Transverse colon (tissue), 4 donors: ENCODE results near the gene CCNG2. TPM values are rescaled to one million over a fixed set of nuclear protein-coding genes. Genes with fewer than 3 reads are reported as not detected.

ENCODE experiments used
- DNase-seq: peaks from one replicate; pipeline ENCODE4 v3.0.0-alpha.2; 2019
- H3K27ac ChIP-seq, 4 donors: fragments of 200-600 bp; sonication (generic); 2 replicates each; pipeline ENCODE4 v1.5.1; 2016 to 2018; ENCODE audit warnings: inconsistent platforms in 4 of 4
- H3K27me3 ChIP-seq: fragments of 200-600 bp; sonication (generic); 2 replicates; pipeline ENCODE4 v1.5.1; 2017; ENCODE audit warnings: inconsistent platforms
- H3K36me3 ChIP-seq, 4 donors: fragments of 200-600 bp; sonication (generic); 2 replicates each; pipeline ENCODE4 v1.5.1; 2017 to 2019; ENCODE audit warnings: inconsistent platforms in 4 of 4
- H3K4me1 ChIP-seq, 4 donors: fragments of 200-600 bp; sonication (generic); 2 replicates each; pipeline ENCODE4 v1.5.1; 2017 to 2020; ENCODE audit warnings: inconsistent platforms in 4 of 4
- H3K4me3 ChIP-seq, 4 donors: fragments of 200-600 bp; sonication (generic); 1 replicate in 1 of 4; 2 replicates in 3 of 4; pipeline versions ENCODE4 v1.5.1 to v1.6.1; 2017 to 2019; ENCODE audit warnings: inconsistent platforms in 4 of 4
- H3K9me3 ChIP-seq, 2 donors: fragments of 200-600 bp; sonication (generic); 2 replicates each; pipeline ENCODE4 v1.5.1; 2017 to 2019; ENCODE audit warnings: inconsistent platforms in 2 of 2
- EP300 ChIP-seq: sonication (generic); formaldehyde crosslinking; IDR thresholded peaks from one replicate; pipeline ENCODE4 v1.6.1; 2017; ENCODE audit warnings: antibody characterized with exemption, low read depth
- POLR2A ChIP-seq: fragments of 450-650 bp; IDR thresholded peaks from one replicate; pipeline ENCODE4 v1.6.1; 2016; ENCODE audit warnings: antibody characterized with exemption, mild to moderate bottlenecking, moderate library complexity
- POLR2AphosphoS5 ChIP-seq, 3 donors: sonication (generic); formaldehyde crosslinking; IDR thresholded peaks; one replicate each; pipeline ENCODE4 v1.6.1; 2016; ENCODE audit warnings: antibody characterized with exemption in 3 of 3
- WGBS, 2 donors: methylation state at CpG; one replicate each; pipeline ENCODE4 v1.1.5; 2018; ENCODE audit warnings: low coverage in 1 of 2; 5-methylcytosine and 5-hydroxymethylcytosine counted together
- in situ Hi-C, 4 donors: fragments of 200-750 bp; cut with MboI; loops; one replicate each; pipeline versions ENCODE4 v1.15.0 to v1.15.1; 2017; ENCODE audit warnings: low sequenced_read_pairs in 3 of 4, low pct_ligation_motif_present in 1 of 4, low pct_unique_long_range_greater_than_20kb in 1 of 4
- intact Hi-C: fragments of 100-400 bp; cut with DNase I; formaldehyde crosslinking; loops from one replicate; pipeline ENCODE4 v1.15.1; 2023; ENCODE audit warnings: low total_unique reads
- total RNA-seq, 4 donors: library from RNA; depleted of rRNA; stranded (reverse); fragments of >200 nt; gene quantifications; one replicate each; pipeline ENCODE4 v1.1.0, GENCODE V29; 2016
- TF ChIP-seq, protein P1 (sequence below), 5 experiments: fragments of 200-600 bp in 3 of 5; fragments of 450-650 bp in 2 of 5; sonication (generic) in 3 of 5; IDR thresholded peaks; 1 replicate in 2 of 5; 2 replicates in 3 of 5; pipeline ENCODE4 v1.5.1; 2016 to 2017; ENCODE audit warnings: antibody characterized with exemption in 5 of 5, inconsistent platforms in 3 of 5, mild to moderate bottlenecking in 2 of 5, moderate library complexity in 1 of 5

The CCNG2 gene, protein sequence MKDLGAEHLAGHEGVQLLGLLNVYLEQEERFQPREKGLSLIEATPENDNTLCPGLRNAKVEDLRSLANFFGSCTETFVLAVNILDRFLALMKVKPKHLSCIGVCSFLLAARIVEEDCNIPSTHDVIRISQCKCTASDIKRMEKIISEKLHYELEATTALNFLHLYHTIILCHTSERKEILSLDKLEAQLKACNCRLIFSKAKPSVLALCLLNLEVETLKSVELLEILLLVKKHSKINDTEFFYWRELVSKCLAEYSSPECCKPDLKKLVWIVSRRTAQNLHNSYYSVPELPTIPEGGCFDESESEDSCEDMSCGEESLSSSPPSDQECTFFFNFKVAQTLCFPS
- total RNA-seq, result 100 to 1,000 TPM in 1 of 4 donors, 10 to 100 TPM in 3; 55.4 to 114 (median 79.4) TPM

DNA sequence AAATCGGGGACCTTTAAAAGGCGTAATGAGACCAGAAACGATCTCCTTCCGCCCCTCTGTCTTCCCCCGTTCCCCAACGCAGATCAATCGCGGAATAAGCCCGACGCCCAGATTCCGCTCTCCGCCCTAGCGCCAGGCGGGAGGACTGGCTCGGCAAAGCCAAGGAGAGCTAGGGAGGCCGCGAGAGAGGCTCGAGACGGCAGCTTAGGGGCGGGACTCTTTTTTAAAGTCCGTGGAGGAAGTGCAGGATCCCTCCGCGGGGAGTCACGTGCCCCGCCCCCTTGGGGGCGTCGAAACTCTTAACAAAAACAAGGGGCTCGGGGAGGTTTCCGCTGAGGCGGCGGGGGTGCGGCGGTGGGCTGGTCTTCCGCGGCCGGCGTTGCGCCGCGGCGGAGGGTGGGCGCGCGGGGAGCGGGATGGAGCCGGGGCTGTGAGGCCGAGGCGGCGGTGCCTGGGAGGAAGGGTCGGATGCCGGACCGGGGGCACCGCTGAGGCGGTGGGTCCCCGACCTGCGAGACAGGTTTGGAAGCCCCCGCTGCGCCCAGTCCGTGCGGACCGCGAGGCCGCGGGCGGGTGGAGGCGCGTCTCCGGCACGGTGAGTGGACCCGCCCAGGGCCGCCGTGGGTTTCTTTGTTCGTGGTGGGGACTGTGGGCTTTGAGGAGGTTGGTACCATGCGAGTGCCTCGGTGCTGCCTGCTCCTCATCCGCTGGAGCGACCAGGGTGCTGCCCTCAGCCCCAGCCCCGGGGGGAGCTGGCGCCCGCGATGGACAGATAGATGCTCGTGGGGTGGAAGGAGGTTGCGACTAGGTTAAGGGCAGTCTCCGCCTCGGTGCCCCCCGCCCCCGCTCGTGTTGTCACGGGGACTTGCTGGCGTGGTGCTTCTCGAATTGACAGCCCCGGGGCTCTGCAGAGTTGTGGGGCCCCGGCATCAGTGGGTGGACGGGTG lies at the start of gene CCNG2:
Gene CCNG2 (plus strand): TSS at position 296 of the 947 bp plus-strand sequence. CDS start 1,326 bp downstream, outside the sequence.
- TF ChIP-seq POLR2AphosphoS5 (IDR thresholded peaks at IDR 0.05) (peak; percentile 40 to 79 (median 69)), EP300 (no peak), POLR2A (peak; percentile 72)
- TF ChIP-seq, protein P1, sequence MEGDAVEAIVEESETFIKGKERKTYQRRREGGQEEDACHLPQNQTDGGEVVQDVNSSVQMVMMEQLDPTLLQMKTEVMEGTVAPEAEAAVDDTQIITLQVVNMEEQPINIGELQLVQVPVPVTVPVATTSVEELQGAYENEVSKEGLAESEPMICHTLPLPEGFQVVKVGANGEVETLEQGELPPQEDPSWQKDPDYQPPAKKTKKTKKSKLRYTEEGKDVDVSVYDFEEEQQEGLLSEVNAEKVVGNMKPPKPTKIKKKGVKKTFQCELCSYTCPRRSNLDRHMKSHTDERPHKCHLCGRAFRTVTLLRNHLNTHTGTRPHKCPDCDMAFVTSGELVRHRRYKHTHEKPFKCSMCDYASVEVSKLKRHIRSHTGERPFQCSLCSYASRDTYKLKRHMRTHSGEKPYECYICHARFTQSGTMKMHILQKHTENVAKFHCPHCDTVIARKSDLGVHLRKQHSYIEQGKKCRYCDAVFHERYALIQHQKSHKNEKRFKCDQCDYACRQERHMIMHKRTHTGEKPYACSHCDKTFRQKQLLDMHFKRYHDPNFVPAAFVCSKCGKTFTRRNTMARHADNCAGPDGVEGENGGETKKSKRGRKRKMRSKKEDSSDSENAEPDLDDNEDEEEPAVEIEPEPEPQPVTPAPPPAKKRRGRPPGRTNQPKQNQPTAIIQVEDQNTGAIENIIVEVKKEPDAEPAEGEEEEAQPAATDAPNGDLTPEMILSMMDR (IDR thresholded peaks at IDR 0.05), result peak in 2 of 5 experiments; percentile 11 to 20
- in situ Hi-C loops, result no loop called here
- H3K36me3 ChIP-seq, result peaks cover 0 to 21% (median 9%) of the 10 kb centered on the region in 4 donors
- peaks cover 8 to 31% (median 20%) of the 10 kb centered on the region in 4 donors for H3K4me1 ChIP-seq
- intact Hi-C loops, result loop anchor here (10.0 kb wide), 1 partner anchor 202 kb away; no protein-coding TSS in a partner anchor
- peak within 1 kb of the TSS; percentile 82 to 91 (median 90) for H3K4me3 ChIP-seq
- H3K9me3 ChIP-seq, result no peaks in the 10 kb centered on the region
- 0% methylated on average over 84 of the region's 94 CpGs; no CpG with 5 or more reads in 1 of the 2 donors for WGBS, 2 donors
- peak; percentile 88 for DNase-seq
- H3K27ac ChIP-seq, result peak within 1 kb of the TSS; percentile 94 to 99 (median 94)
- no peaks in the 10 kb centered on the region for H3K27me3 ChIP-seq

GRCh38 chr4:77110730-77111129 lies 46.3 kb upstream of the CCNG2 start:
- Histone ChIP-seq H3K9me3 (no peaks in the 10 kb centered on the region), H3K4me3 (no peak overlapping the region), H3K4me1 (peaks cover 0 to 2% (median under 1%) of the 10 kb centered on the region in 4 donors), H3K27me3 (no peaks in the 10 kb centered on the region), H3K27ac (no peak overlapping the region), H3K36me3 (no peaks in the 10 kb centered on the region)
- no peak for DNase-seq
- intact Hi-C loops, result no loop called here
- TF ChIP-seq EP300 (no peak), POLR2A (no peak), POLR2AphosphoS5 (IDR thresholded peaks at IDR 0.05) (no peak)
- TF ChIP-seq, protein P1 (IDR thresholded peaks at IDR 0.05), result no peak
- in situ Hi-C loops, result no loop called here
- WGBS, 2 donors, result 86 to 87% methylated on average over 1 of the region's 1 CpG

- intact Hi-C loops, result no loop called here
- Histone ChIP-seq H3K27me3 (no peaks in the 10 kb centered on the region), H3K9me3 (no peaks in the 10 kb centered on the region), H3K4me1 (no peaks in the 10 kb centered on the region), H3K4me3 (no peak overlapping the region), H3K27ac (no peak overlapping the region), H3K36me3 (no peaks in the 10 kb centered on the region)
- in situ Hi-C loops, result no loop called here
- no peak for DNase-seq
- no peak for TF ChIP-seq EP300
- no peak for TF ChIP-seq POLR2AphosphoS5 (IDR thresholded peaks at IDR 0.05)
- TF ChIP-seq, protein P1 (IDR thresholded peaks at IDR 0.05), result no peak
- TF ChIP-seq POLR2A, result no peak
- 93% methylated on average over 29 of the region's 29 CpGs; no CpG with 5 or more reads in 1 of the 2 donors for WGBS, 2 donors
These were observed 43.9 kb upstream of the CCNG2 start for GRCh38 chr4:77113069-77113468.

DNA sequence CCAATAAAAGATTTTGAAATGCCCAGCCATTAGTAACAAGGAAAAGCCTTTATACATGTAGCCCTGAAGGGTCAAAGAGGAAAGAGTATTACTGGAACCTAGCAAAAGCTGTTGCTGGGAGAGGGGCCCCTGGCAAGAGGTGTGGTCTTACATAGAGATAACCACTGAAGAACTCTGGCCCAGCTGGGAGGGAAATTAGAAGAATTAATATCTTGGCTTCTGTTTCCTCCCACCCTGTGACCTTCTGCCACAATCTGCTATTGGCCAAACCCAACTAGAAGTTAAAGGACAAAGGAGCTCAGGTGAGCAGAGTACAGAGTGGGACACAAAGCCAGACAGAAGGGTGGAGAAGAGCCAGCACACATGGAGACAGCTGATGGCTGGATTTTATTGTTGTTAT lies 39.3 kb upstream of the CCNG2 start:
- TF ChIP-seq EP300 (no peak), POLR2A (no peak), POLR2AphosphoS5 (IDR thresholded peaks at IDR 0.05) (no peak)
- TF ChIP-seq, protein P1 (IDR thresholded peaks at IDR 0.05), result no peak
- Histone ChIP-seq H3K4me3 (no peak overlapping the region), H3K9me3 (no peaks in the 10 kb centered on the region), H3K27me3 (no peaks in the 10 kb centered on the region), H3K4me1 (no peaks in the 10 kb centered on the region), H3K36me3 (no peaks in the 10 kb centered on the region), H3K27ac (no peak overlapping the region)
- in situ Hi-C loops, result no loop called here
- intact Hi-C loops, result no loop called here
- DNase-seq, result no peak
